HepG2 (cell line): ENCODE results near the gene CPHXL2. TPM values are rescaled to one million over a fixed set of nuclear protein-coding genes. Genes with fewer than 3 reads are reported as not detected.

ENCODE experiments used
- ATAC-seq: fragments of 200-7000 bp; cut with Tn5 transposase; 3 replicates; pipeline ENCODE4 v1.9.1; 2020; ENCODE audit warnings: mild to moderate bottlenecking, moderate library complexity
- BruUV-seq: library from RNA; stranded (reverse); fragments of 400-500 nt; replicated peaks from 2 replicates; lab custom pipeline; 2021; lab: Mats Ljungman, UMichigan
- CTCF ChIA-PET: fragments of 300-600 bp; formaldehyde crosslinking; extraction: SDS; loops from one replicate; lab custom pipeline; 2021; ENCODE audit warnings: low total read pairs, inconsistent platforms, low intra/inter-chr PET ratio; lab: Yijun Ruan, JAX
- POLR2A ChIA-PET: fragments of 350-600 bp; sonication (Branson Sonifier 250); formaldehyde crosslinking; loops from one replicate; lab custom pipeline; 2020; ENCODE audit warnings: antibody characterized with exemption, inconsistent platforms; lab: Yijun Ruan, JAX
- DNase-seq: peaks from one replicate; pipeline ENCODE4 v3.0.0-alpha.2; 2015; ENCODE audit warnings: low spot score
- FAIRE-seq: peaks from 3 replicates; lab custom pipeline; 2011; peaks lifted over from hg19 to GRCh38; lab: Jason Lieb, UNC
- H2AFZ ChIP-seq: one replicate; pipeline ENCODE4 v1.6.1; 2011; ENCODE audit warnings: low read length, inconsistent platforms
- H3K27ac ChIP-seq: fragments of 300-600 bp; 3 replicates; pipeline ENCODE4 v1.8.0; 2011; ENCODE audit warnings: mixed run types, mild to moderate bottlenecking, mixed read lengths, low read length, inconsistent platforms; ENCODE audit not compliant: insufficient read depth; ENCODE audit errors: extremely low read length
- H3K27me3 ChIP-seq, 2 experiments: fragments of 200-600 bp in 1 of 2; 2 replicates in 1 of 2; 3 replicates in 1 of 2; pipeline versions ENCODE4 v1.6.0 to v1.8.0; 2011; ENCODE audit warnings: low read length in 2 of 2, mild to moderate bottlenecking in 2 of 2, moderate library complexity in 2 of 2, inconsistent platforms in 1 of 2; ENCODE audit not compliant: insufficient read depth in 2 of 2, control insufficient read depth in 1 of 2
- H3K36me3 ChIP-seq, 2 experiments: fragments of 200-600 bp in 1 of 2; replicated peaks in 1 of 2; 2 replicates in 1 of 2; 3 replicates in 1 of 2; pipeline versions ENCODE4 v1.5.1 to v1.8.0; 2011; ENCODE audit warnings: low read length in 2 of 2, inconsistent platforms in 1 of 2; ENCODE audit not compliant: insufficient read depth in 2 of 2, control insufficient read depth in 1 of 2
- H3K4me1 ChIP-seq: 2 replicates; pipeline ENCODE4 v1.5.1; 2012; ENCODE audit warnings: low read length, inconsistent platforms; ENCODE audit not compliant: insufficient read depth
- H3K4me2 ChIP-seq: 2 replicates; pipeline ENCODE4 v1.6.0; 2011; ENCODE audit warnings: low read depth, low read length, inconsistent platforms
- H3K4me3 ChIP-seq, 3 experiments: fragments of 200-600 bp in 1 of 3; sonication (generic), shearing (Covaris generic) in 1 of 3; replicated peaks in 1 of 3; 2 replicates each; pipeline ENCODE4 v1.5.1; 2011 to 2016; ENCODE audit warnings: low read length in 3 of 3, inconsistent platforms in 2 of 3, low read depth in 2 of 3, mild to moderate bottlenecking in 2 of 3, control low read depth in 1 of 3, mixed read lengths in 1 of 3; ENCODE audit not compliant: insufficient read depth in 1 of 3
- H3K79me2 ChIP-seq: one replicate; pipeline ENCODE4 v1.6.1; 2011; ENCODE audit warnings: low read length, inconsistent platforms; ENCODE audit not compliant: insufficient read depth
- H3K9ac ChIP-seq: 2 replicates; pipeline ENCODE4 v1.6.0; 2011; ENCODE audit warnings: mild to moderate bottlenecking, low read depth, low read length, inconsistent platforms; ENCODE audit not compliant: insufficient read depth
- H3K9me3 ChIP-seq: 2 replicates; pipeline ENCODE4 v1.5.1; 2012; ENCODE audit warnings: mild to moderate bottlenecking, low read length
- H4K20me1 ChIP-seq: 2 replicates; pipeline ENCODE4 v1.6.0; 2011; ENCODE audit warnings: inconsistent platforms, mild to moderate bottlenecking, low read length, moderate library complexity; ENCODE audit not compliant: insufficient read depth
- ISL2 ChIP-seq: sonication (generic); formaldehyde crosslinking; IDR thresholded peaks from 2 replicates; pipeline ENCODE4 v1.5.0; 2020; ENCODE audit warnings: missing genetic modification reagents
- PAX8 ChIP-seq: sonication (generic); formaldehyde crosslinking; IDR thresholded peaks from 2 replicates; pipeline ENCODE4 v1.8.0; 2022; ENCODE audit warnings: mild to moderate bottlenecking, missing genetic modification reagents, borderline replicate concordance
- ZBTB7A ChIP-seq: sonication (generic); formaldehyde crosslinking; IDR thresholded peaks from 2 replicates; pipeline ENCODE4 v1.8.0; 2022; ENCODE audit warnings: mild to moderate bottlenecking, missing genetic modification reagents
- ZEB1 ChIP-seq: IDR thresholded peaks from 2 replicates; pipeline ENCODE4 v1.6.1; 2012; ENCODE audit warnings: mild to moderate bottlenecking, low read depth, inconsistent platforms; ENCODE audit not compliant: insufficient replicate concordance
- ZNF225 ChIP-seq: sonication (generic); formaldehyde crosslinking; IDR thresholded peaks from 2 replicates; pipeline ENCODE4 v1.4.0; 2020; ENCODE audit warnings: mild to moderate bottlenecking, missing genetic modification reagents
- ZNF7 ChIP-seq: IDR thresholded peaks from 2 replicates; pipeline ENCODE4 v1.6.1; 2016; ENCODE audit warnings: missing biosample characterization, missing genetic modification reagents
- in situ Hi-C: cut with HindIII; loops from 2 replicates; pipeline ENCODE4 v1.10.0; 2017; ENCODE audit warnings: low pct_unique_long_range_greater_than_20kb; ENCODE audit not compliant: extremely low pct_ligation_motif_present
- intact Hi-C: fragments of 100-400 bp; cut with micrococcal nuclease; formaldehyde crosslinking; loops from one replicate; pipeline ENCODE4 v1.10.0; 2022; ENCODE audit not compliant: unreplicated experiment
- polyA plus RNA-seq, 8 experiments: library from polyadenylated mRNA; depleted of rRNA in 3 of 8; stranded (reverse) in 7 of 8; unstranded in 1 of 8; fragments of >200 nt; fragmentation: Illumina TruSeq in 4 of 8; extraction: Trizol in 4 of 8; gene quantifications; 2 replicates each; pipeline versions ENCODE4 v1.2.1 to v1.2.3, GENCODE V29; 2011 to 2016; ENCODE audit warnings: low read depth in 4 of 8, missing spikeins in 1 of 8, mixed read lengths in 1 of 8; ENCODE audit not compliant: insufficient read depth in 1 of 8
- total RNA-seq, 5 experiments: library from RNA; depleted of rRNA; stranded (reverse); fragments of >200 nt; fragmentation: Illumina TruSeq; extraction: Trizol; gene quantifications; 2 replicates each; pipeline ENCODE4 v1.2.3, GENCODE V29; 2016; ENCODE audit warnings: low read depth in 1 of 5
- TF ChIP-seq, protein P1 (sequence below): sonication (generic); formaldehyde crosslinking; IDR thresholded peaks from 2 replicates; pipeline ENCODE4 v1.5.1; 2020; ENCODE audit warnings: mild to moderate bottlenecking, missing genetic modification reagents, moderate library complexity
- TF ChIP-seq, protein P2 (sequence below): sonication (generic); formaldehyde crosslinking; IDR thresholded peaks from 2 replicates; pipeline ENCODE4 v1.8.0; 2022; ENCODE audit warnings: missing genetic modification reagents, mild to moderate bottlenecking, borderline replicate concordance

The CPHXL2 gene
- total and polyA plus RNA-seq, 2 of the 13 experiments (the other 11 are each of a cell fraction or from before 2014, with no cell fraction given), result not detected

DNA sequence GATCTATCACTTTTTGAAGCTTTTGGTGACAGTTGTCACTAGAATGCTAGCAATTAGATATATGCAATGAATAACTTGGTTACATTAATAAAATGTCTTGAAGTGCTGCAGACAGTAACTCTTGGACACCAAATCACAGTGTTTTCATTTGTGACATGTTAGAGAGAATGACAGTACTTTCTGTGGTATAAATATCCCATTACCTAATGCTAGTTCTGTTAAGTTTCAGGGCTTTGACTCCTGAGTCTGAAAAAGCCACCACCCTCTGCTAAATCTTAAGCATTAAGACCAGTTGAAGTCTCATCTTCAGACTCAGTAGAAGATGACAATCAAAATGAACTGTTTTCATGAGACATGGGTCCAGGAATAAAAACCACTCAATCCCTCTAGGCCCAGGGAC is 10.6 kb upstream of the CPHXL2 start:
- Histone ChIP-seq H3K36me3 (no peaks in the 10 kb centered on the region), H3K4me3 (no peak overlapping the region), H3K4me2 (no peak overlapping the region), H3K9me3 (peaks cover 5% of the 10 kb centered on the region; the same call in 1 of the 2 replicates), H2AFZ (no peak overlapping the region), H3K79me2 (no peaks in the 10 kb centered on the region), H3K27me3 (0 out of 5 replicates have a peak, but pooled peaks cover 0 to 4% of the 10 kb centered on the region in 2 experiments), H3K27ac (no peak overlapping the region), H3K9ac (no peak overlapping the region), H4K20me1 (no peaks in the 10 kb centered on the region), H3K4me1 (peaks cover 5% of the 10 kb centered on the region)
- ChIA-PET CTCF (no interaction called here), POLR2A (no interaction called here)
- intact Hi-C loops (no loop called here), in situ Hi-C loops (no loop called here)
- DNase-seq (no peak), ATAC-seq (no peak), FAIRE-seq (no peak)
- TF ChIP-seq ZBTB7A (CRISPR knock-in tag) (no peak), ZEB1 (no peak), ISL2 (CRISPR knock-in tag) (no peak), ZNF225 (CRISPR knock-in tag) (no peak), PAX8 (CRISPR knock-in tag) (no peak), ZNF7 (CRISPR knock-in tag) (no peak)
- TF ChIP-seq, protein P1, sequence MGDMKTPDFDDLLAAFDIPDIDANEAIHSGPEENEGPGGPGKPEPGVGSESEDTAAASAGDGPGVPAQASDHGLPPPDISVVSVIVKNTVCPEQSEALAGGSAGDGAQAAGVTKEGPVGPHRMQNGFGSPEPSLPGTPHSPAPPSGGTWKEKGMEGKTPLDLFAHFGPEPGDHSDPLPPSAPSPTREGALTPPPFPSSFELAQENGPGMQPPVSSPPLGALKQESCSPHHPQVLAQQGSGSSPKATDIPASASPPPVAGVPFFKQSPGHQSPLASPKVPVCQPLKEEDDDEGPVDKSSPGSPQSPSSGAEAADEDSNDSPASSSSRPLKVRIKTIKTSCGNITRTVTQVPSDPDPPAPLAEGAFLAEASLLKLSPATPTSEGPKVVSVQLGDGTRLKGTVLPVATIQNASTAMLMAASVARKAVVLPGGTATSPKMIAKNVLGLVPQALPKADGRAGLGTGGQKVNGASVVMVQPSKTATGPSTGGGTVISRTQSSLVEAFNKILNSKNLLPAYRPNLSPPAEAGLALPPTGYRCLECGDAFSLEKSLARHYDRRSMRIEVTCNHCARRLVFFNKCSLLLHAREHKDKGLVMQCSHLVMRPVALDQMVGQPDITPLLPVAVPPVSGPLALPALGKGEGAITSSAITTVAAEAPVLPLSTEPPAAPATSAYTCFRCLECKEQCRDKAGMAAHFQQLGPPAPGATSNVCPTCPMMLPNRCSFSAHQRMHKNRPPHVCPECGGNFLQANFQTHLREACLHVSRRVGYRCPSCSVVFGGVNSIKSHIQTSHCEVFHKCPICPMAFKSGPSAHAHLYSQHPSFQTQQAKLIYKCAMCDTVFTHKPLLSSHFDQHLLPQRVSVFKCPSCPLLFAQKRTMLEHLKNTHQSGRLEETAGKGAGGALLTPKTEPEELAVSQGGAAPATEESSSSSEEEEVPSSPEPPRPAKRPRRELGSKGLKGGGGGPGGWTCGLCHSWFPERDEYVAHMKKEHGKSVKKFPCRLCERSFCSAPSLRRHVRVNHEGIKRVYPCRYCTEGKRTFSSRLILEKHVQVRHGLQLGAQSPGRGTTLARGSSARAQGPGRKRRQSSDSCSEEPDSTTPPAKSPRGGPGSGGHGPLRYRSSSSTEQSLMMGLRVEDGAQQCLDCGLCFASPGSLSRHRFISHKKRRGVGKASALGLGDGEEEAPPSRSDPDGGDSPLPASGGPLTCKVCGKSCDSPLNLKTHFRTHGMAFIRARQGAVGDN (CRISPR knock-in tag), result no peak
- TF ChIP-seq, protein P2, sequence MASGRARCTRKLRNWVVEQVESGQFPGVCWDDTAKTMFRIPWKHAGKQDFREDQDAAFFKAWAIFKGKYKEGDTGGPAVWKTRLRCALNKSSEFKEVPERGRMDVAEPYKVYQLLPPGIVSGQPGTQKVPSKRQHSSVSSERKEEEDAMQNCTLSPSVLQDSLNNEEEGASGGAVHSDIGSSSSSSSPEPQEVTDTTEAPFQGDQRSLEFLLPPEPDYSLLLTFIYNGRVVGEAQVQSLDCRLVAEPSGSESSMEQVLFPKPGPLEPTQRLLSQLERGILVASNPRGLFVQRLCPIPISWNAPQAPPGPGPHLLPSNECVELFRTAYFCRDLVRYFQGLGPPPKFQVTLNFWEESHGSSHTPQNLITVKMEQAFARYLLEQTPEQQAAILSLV, result no peak
- BruUV-seq, result no TSS peak
